ENCODE measurements around the gene CCDC157. TPM values are rescaled to one million over a fixed set of nuclear protein-coding genes. Genes with fewer than 3 reads are reported as not detected.
A peak's percentile ranks its signal among the peaks of the same experiment; 100 is the strongest.

CCDC157 gene
- total RNA-seq, 2 experiments from 2014 or later: 2.2 to 2.4 TPM

GRCh38 chr22:30375312-30375849 is 18.6 kb downstream of the CCDC157 start:
- ChIA-PET CTCF (interaction anchor here (1.0 to 1.1 kb wide), 2 partner anchors 12 to 87 kb away, joined by 3 to 4 read pairs; partner anchors contain the start of gene RNF215), POLR2A (no interaction called here)
- Mint-ChIP-seq H3K27me3 (no peaks in the 10 kb centered on the region), H3K36me3 (ENCODE audit: low read depth) (no peaks in the 10 kb centered on the region), H3K9me3 (no peaks in the 10 kb centered on the region), H3K27ac (no peak overlapping the region), H3K4me1 (ENCODE audit: low read depth) (no peaks in the 10 kb centered on the region), H3K4me3 (no peak overlapping the region)
- TF ChIP-seq CTCF (IDR thresholded peaks at IDR 0.05): no peak
- DNase-seq: no peak
- no peak for ATAC-seq
- intact Hi-C loops (cut with micrococcal nuclease): no loop called here

- no peak for TF ChIP-seq CTCF (IDR thresholded peaks at IDR 0.05)
- H3K27ac Mint-ChIP-seq: no peak overlapping the region
- H3K4me1 Mint-ChIP-seq (ENCODE audit: low read depth): peaks cover 6% of the 10 kb centered on the region
- ATAC-seq (no peak), DNase-seq (no peak)
- intact Hi-C loops (cut with micrococcal nuclease): no loop called here
- POLR2A ChIA-PET: interaction anchor here (0.7 kb wide), 1 partner anchor 30 kb away, joined by 3 read pairs; no protein-coding TSS in a partner anchor
- H3K4me3 Mint-ChIP-seq: no peak overlapping the region
- no peaks in the 10 kb centered on the region for H3K9me3 Mint-ChIP-seq
- CTCF ChIA-PET: interaction anchor here (21.0 kb wide), 1 partner anchor 88 kb away, joined by 472 read pairs; the partner anchor contains the start of gene CASTOR1
- H3K36me3 Mint-ChIP-seq (ENCODE audit: low read depth): no peaks in the 10 kb centered on the region
- no peaks in the 10 kb centered on the region for H3K27me3 Mint-ChIP-seq
Observed at GRCh38 chr22:30380011-30380410, 23.2 kb downstream of the CCDC157 start.

DNA sequence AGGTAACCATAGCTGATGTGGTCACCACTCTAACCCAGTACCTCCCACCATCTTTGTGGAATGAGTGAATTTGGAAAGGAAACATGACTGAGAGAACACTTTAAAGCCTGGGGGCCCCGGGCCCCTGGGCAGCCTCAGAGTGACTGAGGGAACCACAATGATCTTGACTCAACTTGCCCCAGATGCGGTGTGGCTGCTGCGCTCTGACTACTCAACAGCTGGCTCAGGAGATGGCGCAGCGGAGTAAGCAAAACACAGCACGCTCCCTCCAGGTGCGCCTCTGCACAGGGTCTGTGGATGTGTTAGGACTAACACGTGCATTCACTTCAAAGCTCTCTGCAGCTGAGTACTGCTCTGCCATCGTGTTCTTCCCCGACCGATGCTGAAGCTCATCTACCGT is 24.5 kb downstream of the CCDC157 start:
- ChIA-PET POLR2A (interaction anchor here (1.2 to 1.6 kb wide), 2 partner anchors 11 to 94 kb away, joined by 3 to 4 read pairs; no protein-coding TSS in a partner anchor), CTCF (interaction anchor here (1.2 to 21.0 kb wide), 5 partner anchors 11 to 118 kb away, joined by 4 to 472 read pairs (median 6); partner anchors contain the start of genes CASTOR1 and SEC14L2)
- DNase-seq: peak; percentile 58
- peak; percentile 78 for ATAC-seq
- Mint-ChIP-seq H3K4me3 (no peak overlapping the region), H3K36me3 (ENCODE audit: low read depth) (no peaks in the 10 kb centered on the region), H3K27ac (no peak overlapping the region), H3K27me3 (no peaks in the 10 kb centered on the region), H3K9me3 (no peaks in the 10 kb centered on the region), H3K4me1 (ENCODE audit: low read depth) (peaks cover 6% of the 10 kb centered on the region)
- TF ChIP-seq CTCF (IDR thresholded peaks at IDR 0.05): no peak
- intact Hi-C loops (cut with micrococcal nuclease): no loop called here

DNA sequence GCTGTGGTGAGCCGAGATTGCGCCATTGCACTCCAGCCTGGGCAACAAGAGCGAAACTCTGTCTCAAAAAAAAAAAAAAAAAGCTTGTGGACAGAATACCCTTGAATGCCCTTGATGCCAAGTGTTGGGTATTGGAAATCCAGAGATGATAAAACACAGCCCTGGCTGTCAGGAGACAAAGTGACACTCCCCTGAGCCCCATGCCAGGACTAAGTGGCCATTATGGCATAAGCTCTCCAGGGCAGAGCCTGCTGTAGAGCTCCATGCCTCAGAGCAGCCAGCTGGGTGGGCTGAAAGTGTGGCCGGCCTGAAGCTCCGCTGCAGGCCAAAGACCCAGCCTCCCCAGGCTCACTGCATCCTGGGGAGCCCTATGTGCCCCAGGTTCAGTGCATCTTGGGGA is 25.5 kb downstream of the CCDC157 start:
- ATAC-seq: no peak
- no peak overlapping the region for H3K4me3 Mint-ChIP-seq
- no peak for DNase-seq
- ChIA-PET CTCF (interaction anchor here (1.0 to 21.0 kb wide), 4 partner anchors 9 to 127 kb away, joined by 3 to 472 read pairs (median 6); partner anchors contain the start of genes CASTOR1 and SEC14L2), POLR2A (interaction anchor here (1.2 kb wide), 1 partner anchor 13 kb away, joined by 3 read pairs; no protein-coding TSS in a partner anchor)
- no peaks in the 10 kb centered on the region for H3K36me3 Mint-ChIP-seq (ENCODE audit: low read depth)
- H3K9me3 Mint-ChIP-seq: no peaks in the 10 kb centered on the region
- no peak overlapping the region for H3K27ac Mint-ChIP-seq
- peaks cover 6% of the 10 kb centered on the region for H3K4me1 Mint-ChIP-seq (ENCODE audit: low read depth)
- no peak for TF ChIP-seq CTCF (IDR thresholded peaks at IDR 0.05)
- H3K27me3 Mint-ChIP-seq: no peaks in the 10 kb centered on the region
- intact Hi-C loops (cut with micrococcal nuclease): no loop called here

GRCh38 chr22:30383061-30383460 is 26.3 kb downstream of the CCDC157 start:
- H3K27me3 Mint-ChIP-seq: no peaks in the 10 kb centered on the region
- peaks cover 9% of the 10 kb centered on the region for H3K4me1 Mint-ChIP-seq (ENCODE audit: low read depth)
- TF ChIP-seq CTCF (IDR thresholded peaks at IDR 0.05): no peak
- POLR2A ChIA-PET: interaction anchor here (1.2 kb wide), 1 partner anchor 14 kb away, joined by 3 read pairs; no protein-coding TSS in a partner anchor
- H3K27ac Mint-ChIP-seq: no peak overlapping the region
- DNase-seq (no peak), ATAC-seq (no peak)
- H3K36me3 Mint-ChIP-seq (ENCODE audit: low read depth): no peaks in the 10 kb centered on the region
- no peak overlapping the region for H3K4me3 Mint-ChIP-seq
- CTCF ChIA-PET: interaction anchor here (1.0 to 21.0 kb wide), 3 partner anchors 9 to 128 kb away, joined by 3 to 472 read pairs (median 5); partner anchors contain the start of gene CASTOR1
- H3K9me3 Mint-ChIP-seq: no peaks in the 10 kb centered on the region
- intact Hi-C loops (cut with micrococcal nuclease): no loop called here

Data from activated CD8-positive, alpha-beta T cell treated with anti-CD3 and anti-CD28 coated beads for 36 hours (primary cell).